OCI-LY3 (cell line): Measurements from ENCODE around the gene IZUMO4.

Experiments used
- EZH2phosphoT487 ChIP-seq: fragments of 200-600 bp; shearing (Covaris generic); IDR thresholded peaks from 2 replicates; pipeline ENCODE4 v1.6.1; 2018; ENCODE audit warnings: antibody characterized with exemption, mixed run types, low read depth
- TF ChIP-seq, protein P1 (sequence below): fragments of 200-600, 300-600 bp; sonication (generic); IDR thresholded peaks from 2 replicates; pipeline ENCODE4 v1.5.1; 2014; ENCODE audit warnings: antibody characterized with exemption, low read length, low read depth

DNA sequence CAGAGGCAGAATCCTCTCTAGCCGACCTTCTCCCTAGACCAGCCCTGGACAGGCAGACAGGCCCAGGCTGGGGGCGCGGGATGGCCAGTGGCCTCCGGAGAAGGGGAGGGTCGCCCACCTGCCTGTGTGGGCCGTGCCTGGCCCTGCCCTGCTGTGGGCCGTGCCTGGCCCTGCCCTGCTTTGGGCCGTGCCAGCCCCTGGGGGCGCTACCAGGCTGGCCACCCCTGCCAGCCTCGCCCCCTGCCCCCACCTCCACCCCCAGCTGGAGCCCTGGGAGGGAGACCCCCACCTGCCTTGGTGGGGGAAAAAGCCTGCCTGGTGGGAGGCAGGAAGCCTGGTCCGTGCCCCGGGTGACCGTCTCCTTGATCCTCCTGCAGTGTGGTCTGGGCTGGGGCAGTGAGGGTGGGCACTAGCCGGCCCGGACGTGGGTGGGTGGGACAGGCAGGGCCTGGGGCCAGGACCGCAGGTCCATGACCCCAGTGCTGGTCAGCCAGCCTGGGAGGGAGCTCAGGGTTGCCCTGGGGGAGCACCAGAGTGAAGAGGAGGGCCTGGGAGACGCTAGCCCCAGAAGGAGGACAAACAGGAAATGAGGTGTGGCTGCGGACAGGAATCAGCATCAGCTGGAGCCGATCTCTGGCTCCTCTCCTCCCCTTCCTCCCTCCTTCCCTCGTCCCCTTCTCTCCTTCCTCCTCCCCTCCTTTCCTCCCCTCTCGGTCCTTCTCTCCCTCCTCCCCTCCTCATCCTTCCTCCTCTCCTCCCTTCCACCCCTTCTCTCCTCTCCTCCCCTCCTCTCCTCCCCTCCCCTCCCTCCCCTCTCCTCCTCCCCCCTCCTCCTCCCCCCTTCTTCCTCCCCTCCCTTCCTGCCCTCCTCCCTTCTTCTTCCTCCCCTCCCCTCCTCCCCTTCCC lies 40.5 kb upstream of the IZUMO4 start:
- TF ChIP-seq, protein P1, sequence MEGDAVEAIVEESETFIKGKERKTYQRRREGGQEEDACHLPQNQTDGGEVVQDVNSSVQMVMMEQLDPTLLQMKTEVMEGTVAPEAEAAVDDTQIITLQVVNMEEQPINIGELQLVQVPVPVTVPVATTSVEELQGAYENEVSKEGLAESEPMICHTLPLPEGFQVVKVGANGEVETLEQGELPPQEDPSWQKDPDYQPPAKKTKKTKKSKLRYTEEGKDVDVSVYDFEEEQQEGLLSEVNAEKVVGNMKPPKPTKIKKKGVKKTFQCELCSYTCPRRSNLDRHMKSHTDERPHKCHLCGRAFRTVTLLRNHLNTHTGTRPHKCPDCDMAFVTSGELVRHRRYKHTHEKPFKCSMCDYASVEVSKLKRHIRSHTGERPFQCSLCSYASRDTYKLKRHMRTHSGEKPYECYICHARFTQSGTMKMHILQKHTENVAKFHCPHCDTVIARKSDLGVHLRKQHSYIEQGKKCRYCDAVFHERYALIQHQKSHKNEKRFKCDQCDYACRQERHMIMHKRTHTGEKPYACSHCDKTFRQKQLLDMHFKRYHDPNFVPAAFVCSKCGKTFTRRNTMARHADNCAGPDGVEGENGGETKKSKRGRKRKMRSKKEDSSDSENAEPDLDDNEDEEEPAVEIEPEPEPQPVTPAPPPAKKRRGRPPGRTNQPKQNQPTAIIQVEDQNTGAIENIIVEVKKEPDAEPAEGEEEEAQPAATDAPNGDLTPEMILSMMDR, result peak; percentile 41
- no peak for TF ChIP-seq EZH2phosphoT487
